H1 (cell line): ENCODE results near the gene ENPP3. TPM values are rescaled to one million over a fixed set of nuclear protein-coding genes. Genes with fewer than 3 reads are reported as not detected.

ENCODE experiments used
- CTCF ChIA-PET: fragments of 300-600 bp; sonication (Branson Sonifier 250); formaldehyde crosslinking; loops from one replicate; lab custom pipeline; 2021; ENCODE audit not compliant: partially characterized antibody; lab: Charles Lee
- POLR2A ChIA-PET: fragments of 300-600 bp; sonication (Branson Sonifier 250); formaldehyde crosslinking; loops from one replicate; lab custom pipeline; 2021; ENCODE audit warnings: inconsistent platforms; ENCODE audit not compliant: partially characterized antibody; lab: Charles Lee
- DNase-seq, 2 experiments: peaks; one replicate each; pipeline versions ENCODE4 v3.0.0 to v3.0.0-alpha.2; 2010 to 2022; ENCODE audit warnings: low spot score in 2 of 2, low read depth in 1 of 2, mixed read lengths in 1 of 2
- FAIRE-seq: peaks from 2 replicates; lab custom pipeline; 2011; peaks lifted over from hg19 to GRCh38; lab: Jason Lieb, UNC
- H2AFZ ChIP-seq: 2 replicates; pipeline ENCODE4 v1.8.1; 2012; ENCODE audit warnings: low read length, inconsistent platforms
- H2AK5ac ChIP-seq: 2 replicates; pipeline ENCODE4 v1.6.1; 2013; ENCODE audit warnings: low read depth, low read length
- H2BK120ac ChIP-seq: replicated peaks from 2 replicates; pipeline ENCODE3; 2013; ENCODE audit warnings: low read depth, low read length, inconsistent platforms
- H2BK12ac ChIP-seq: 2 replicates; pipeline ENCODE4 v1.6.1; 2013; ENCODE audit warnings: low read depth, low read length
- H2BK15ac ChIP-seq: 2 replicates; pipeline ENCODE4 v1.6.1; 2013; ENCODE audit warnings: low read length
- H2BK20ac ChIP-seq: 2 replicates; pipeline ENCODE4 v1.6.1; 2013; ENCODE audit warnings: low read length
- H2BK5ac ChIP-seq: 2 replicates; pipeline ENCODE4 v1.6.1; 2013; ENCODE audit warnings: low read depth, low read length
- H3K14ac ChIP-seq: 2 replicates; pipeline ENCODE4 v1.6.1; 2013; ENCODE audit warnings: inconsistent platforms; ENCODE audit not compliant: insufficient read length
- H3K18ac ChIP-seq: 2 replicates; pipeline ENCODE4 v1.6.1; 2013; ENCODE audit warnings: low read length; ENCODE audit errors: extremely low read depth
- H3K23ac ChIP-seq: 2 replicates; pipeline ENCODE4 v1.6.1; 2013; ENCODE audit warnings: inconsistent platforms; ENCODE audit not compliant: insufficient read length
- H3K23me2 ChIP-seq: 2 replicates; pipeline ENCODE4 v1.6.1; 2013; ENCODE audit warnings: low read depth, low read length
- H3K27ac ChIP-seq: 2 replicates; pipeline ENCODE4 v1.6.1; 2011; ENCODE audit warnings: low read depth, low read length, inconsistent platforms
- H3K27me3 ChIP-seq, 4 experiments: replicated peaks in 1 of 4; 1 replicate in 1 of 4; 2 replicates in 3 of 4; pipeline versions ENCODE4 v1.6.1 to v1.8.1; 2011 to 2013; ENCODE audit warnings: low read length in 3 of 4, mild to moderate bottlenecking in 3 of 4, inconsistent platforms in 2 of 4, mixed read lengths in 2 of 4, moderate library complexity in 1 of 4; ENCODE audit not compliant: control insufficient read depth in 3 of 4, insufficient read depth in 3 of 4; ENCODE audit errors: extremely low read depth in 1 of 4
- H3K36me3 ChIP-seq, 4 experiments: 2 replicates each; pipeline versions ENCODE4 v1.6.1 to v1.8.1; 2011 to 2013; ENCODE audit warnings: mild to moderate bottlenecking in 4 of 4, low read length in 3 of 4, moderate library complexity in 2 of 4, control low read depth in 1 of 4, inconsistent platforms in 1 of 4; ENCODE audit not compliant: insufficient read depth in 4 of 4, control insufficient read depth in 2 of 4
- H3K4ac ChIP-seq: replicated peaks from 2 replicates; pipeline ENCODE3; 2013; ENCODE audit warnings: low read length, low read depth, mixed read lengths, inconsistent platforms; ENCODE audit not compliant: insufficient read length
- H3K4me1 ChIP-seq, 4 experiments: replicated peaks in 1 of 4; 1 replicate in 1 of 4; 2 replicates in 3 of 4; pipeline versions ENCODE4 v1.6.1 to v1.8.1; 2011 to 2013; ENCODE audit warnings: low read length in 3 of 4, inconsistent platforms in 2 of 4, mixed read lengths in 1 of 4; ENCODE audit not compliant: insufficient read depth in 4 of 4, control insufficient read depth in 3 of 4
- H3K4me2 ChIP-seq, 2 experiments: 2 replicates each; pipeline versions ENCODE4 v1.6.1 to v1.8.1; 2011 to 2013; ENCODE audit warnings: low read depth in 2 of 2, low read length in 2 of 2, control low read depth in 1 of 2, inconsistent platforms in 1 of 2, mild to moderate bottlenecking in 1 of 2; ENCODE audit not compliant: insufficient read depth in 1 of 2
- H3K4me3 ChIP-seq, 4 experiments: fragments of 200-600, 300-600 bp in 1 of 4; sonication (generic), shearing (Covaris generic), sonication (Bioruptor Twin) in 1 of 4; 2 replicates each; pipeline versions ENCODE4 v1.5.1 to v1.8.1; 2011 to 2016; ENCODE audit warnings: low read length in 4 of 4, low read depth in 3 of 4, control low read depth in 2 of 4, inconsistent platforms in 2 of 4, mild to moderate bottlenecking in 2 of 4, mixed read lengths in 1 of 4, moderate library complexity in 1 of 4; ENCODE audit not compliant: insufficient read depth in 2 of 4; ENCODE audit errors: extremely low read depth in 1 of 4
- H3K56ac ChIP-seq: replicated peaks from 2 replicates; pipeline ENCODE3; 2013; ENCODE audit warnings: low read depth, mild to moderate bottlenecking, mixed read lengths, low read length, inconsistent platforms; ENCODE audit not compliant: insufficient read length
- H3K79me1 ChIP-seq: 2 replicates; pipeline ENCODE4 v1.6.1; 2013; ENCODE audit warnings: low read depth, low read length, control low read depth
- H3K79me2 ChIP-seq, 2 experiments: 2 replicates each; pipeline versions ENCODE4 v1.6.1 to v1.8.1; 2012 to 2013; ENCODE audit warnings: low read length in 2 of 2, mild to moderate bottlenecking in 2 of 2, inconsistent platforms in 1 of 2; ENCODE audit not compliant: insufficient read depth in 2 of 2, control insufficient read depth in 1 of 2
- H3K9ac ChIP-seq, 4 experiments: replicated peaks in 1 of 4; 1 replicate in 1 of 4; 2 replicates in 3 of 4; pipeline versions ENCODE4 v1.6.1 to v1.8.1; 2011 to 2013; ENCODE audit warnings: low read depth in 3 of 4, low read length in 3 of 4, control low read depth in 2 of 4, mild to moderate bottlenecking in 2 of 4, moderate library complexity in 2 of 4, inconsistent platforms in 1 of 4; ENCODE audit errors: extremely low read depth in 1 of 4
- H3K9me3 ChIP-seq, 2 experiments: 2 replicates each; pipeline versions ENCODE4 v1.6.1 to v1.8.1; 2012 to 2013; ENCODE audit warnings: mild to moderate bottlenecking in 2 of 2, moderate library complexity in 2 of 2, control low read depth in 1 of 2, inconsistent platforms in 1 of 2, low read depth in 1 of 2, low read length in 1 of 2, mixed read lengths in 1 of 2; ENCODE audit not compliant: insufficient read depth in 2 of 2
- H4K20me1 ChIP-seq, 2 experiments: replicated peaks in 1 of 2; 2 replicates each; pipeline versions ENCODE3 to v1.8.1; 2011 to 2013; ENCODE audit warnings: inconsistent platforms in 2 of 2, low read length in 2 of 2, mild to moderate bottlenecking in 1 of 2; ENCODE audit not compliant: insufficient read depth in 2 of 2, control insufficient read depth in 1 of 2
- H4K5ac ChIP-seq: 2 replicates; pipeline ENCODE4 v1.6.1; 2013; ENCODE audit warnings: low read length, low read depth, mixed read lengths, inconsistent platforms; ENCODE audit not compliant: insufficient read length
- H4K8ac ChIP-seq: 2 replicates; pipeline ENCODE4 v1.8.0; 2013; ENCODE audit warnings: mild to moderate bottlenecking, moderate library complexity, low read length, inconsistent platforms; ENCODE audit not compliant: insufficient read depth; ENCODE audit errors: extremely low read depth
- H4K91ac ChIP-seq: replicated peaks from 2 replicates; pipeline ENCODE3; 2013; ENCODE audit warnings: low read length, mixed read lengths, inconsistent platforms; ENCODE audit not compliant: insufficient read length
- ASH2L ChIP-seq: fragments of 200-600, 300-600 bp; sonication (generic); IDR thresholded peaks from one replicate; pipeline ENCODE4 v1.7.1; 2017; ENCODE audit warnings: low read length
- BCL11A ChIP-seq, 2 experiments: IDR thresholded peaks; one replicate each; pipeline ENCODE4 v1.6.1; 2011; ENCODE audit warnings: low read depth in 2 of 2, low read length in 2 of 2, mild to moderate bottlenecking in 2 of 2
- KDM5A ChIP-seq: fragments of 200-600 bp; IDR thresholded peaks from 2 replicates; pipeline ENCODE4 v1.7.1; 2012; ENCODE audit warnings: mild to moderate bottlenecking, low read length, inconsistent platforms, mixed read lengths
- SIN3A ChIP-seq, 2 experiments: IDR thresholded peaks in 1 of 2; conservative IDR thresholded peaks in 1 of 2; 2 replicates each; pipeline ENCODE4 v1.6.1; 2011 to 2012; ENCODE audit warnings: low read length in 2 of 2, improper control_type of control experiment in 1 of 2, low read depth in 1 of 2, mild to moderate bottlenecking in 1 of 2
- TAF7 ChIP-seq: optimal IDR thresholded peaks from 2 replicates; pipeline ENCODE3; 2011; ENCODE audit warnings: low read depth, mild to moderate bottlenecking, inconsistent platforms, low read length, moderate library complexity, borderline replicate concordance
- WGBS, 2 experiments: shearing (Covaris generic) in 1 of 2; methylation state at CpG; one replicate each; pipeline versions ENCODE4 v1.1.6 to v1.1.7; 2013 to 2015; ENCODE audit warnings: low lambda C conversion rate in 2 of 2, mixed read lengths in 2 of 2, inconsistent platforms in 1 of 2, low coverage in 1 of 2, missing lambda C conversion rate in 1 of 2; ENCODE audit not compliant: insufficient replicate concordance in 2 of 2, insufficient coverage in 1 of 2, insufficient read length in 1 of 2; ENCODE audit errors: extremely low coverage in 1 of 2, missing lambda C conversion rate in 1 of 2; 5-methylcytosine and 5-hydroxymethylcytosine counted together
- polyA plus RNA-seq, 7 experiments: library from polyadenylated mRNA; depleted of rRNA in 3 of 7; stranded (reverse) in 5 of 7; unstranded in 2 of 7; fragments of >200 nt in 5 of 7; fragments of 200-250 nt in 2 of 7; gene quantifications; 1 replicate in 5 of 7; 2 replicates in 1 of 7; 4 replicates in 1 of 7; pipeline versions ENCODE4 v1.2.1 to v1.2.3, GENCODE V29; 2011 to 2013; ENCODE audit warnings: missing spikeins in 2 of 7, mixed read lengths in 2 of 7
- total RNA-seq: library from RNA; stranded (reverse); fragmentation: NEBNext Ultra II Directional; extraction: Animal tissue kit (Norgen Biotek cat#: 25700); gene quantifications from 2 replicates; pipeline ENCODE4 v1.2.1, GENCODE V29; 2021

The ENPP3 gene
- total and polyA plus RNA-seq, 2 of the 8 experiments (the other 6 are each of a cell fraction or from before 2014, with no cell fraction given): 0.11 TPM; not detected in 1

- no peak overlapping the region for H4K8ac ChIP-seq
- H3K36me3 ChIP-seq: no peaks in the 10 kb centered on the region
- no peak overlapping the region for H3K56ac ChIP-seq
- DNase-seq (no peak), FAIRE-seq (no peak)
- H2BK5ac ChIP-seq: no peak overlapping the region
- H3K4ac ChIP-seq: no peak overlapping the region
- H3K18ac ChIP-seq: no peak overlapping the region
- 81% methylated on average over 5 of the region's 6 CpGs; no CpG with 5 or more reads in 1 of the 2 experiments for WGBS, 2 experiments
- no peak overlapping the region for H3K4me2 ChIP-seq
- H2BK12ac ChIP-seq: no peak overlapping the region
- H3K23ac ChIP-seq: no peak overlapping the region
- H3K27ac ChIP-seq: no peak overlapping the region
- peaks cover 0 to 4% (median under 1%) of the 10 kb centered on the region in 4 experiments; a peak in 2 of 7 replicates for H3K4me1 ChIP-seq
- no peak overlapping the region for H4K5ac ChIP-seq
- no peak overlapping the region for H2AK5ac ChIP-seq
- ChIA-PET POLR2A (no interaction called here), CTCF (interaction anchor here (0.9 kb wide), 1 partner anchor 13 kb away, joined by 6 read pairs; no protein-coding TSS in a partner anchor)
- TF ChIP-seq ASH2L: no peak
- TF ChIP-seq TAF7: no peak
- no peak for TF ChIP-seq SIN3A (conservative IDR thresholded peaks at IDR 0.05 in 1 of 2, IDR thresholded peaks at IDR 0.05 in 1 of 2; ENCODE audit: low read depth in 1 of 2, low read length in 2 of 2)
- TF ChIP-seq BCL11A (IDR thresholded peaks at IDR 0.05; ENCODE audit: low read depth in 2 of 2, low read length in 2 of 2): no peak
- no peak for TF ChIP-seq KDM5A
- H3K23me2 ChIP-seq: no peaks in the 10 kb centered on the region
- H3K27me3 ChIP-seq: no peaks in the 10 kb centered on the region
- no peak overlapping the region for H2BK20ac ChIP-seq
- H3K4me3 ChIP-seq: no peak overlapping the region
- no peak overlapping the region for H2BK120ac ChIP-seq
- no peaks in the 10 kb centered on the region for H3K79me2 ChIP-seq
- no peaks in the 10 kb centered on the region for H3K9me3 ChIP-seq
- no peak overlapping the region for H3K9ac ChIP-seq
- H4K91ac ChIP-seq: no peak overlapping the region
- H3K14ac ChIP-seq: no peak overlapping the region
- H4K20me1 ChIP-seq: no peaks in the 10 kb centered on the region
- no peaks in the 10 kb centered on the region for H3K79me1 ChIP-seq
- no peak overlapping the region for H2AFZ ChIP-seq
- no peak overlapping the region for H2BK15ac ChIP-seq
Measured at GRCh38 chr6:131683479-131683878, 46.4 kb downstream of the ENPP3 start.
